ENCODE results near the gene UCP2. TPM values are rescaled to one million over a fixed set of nuclear protein-coding genes. Genes with fewer than 3 reads are reported as not detected.
"Not testable (repeated sequence)": the region's sequence is repeated elsewhere in the genome, so short reads cannot be mapped to it uniquely, and the experiment has no call there.

The UCP2 gene
- total and polyA plus RNA-seq, 7 donors, result 11.8 to 99.5 (median 74.5) TPM

- intact Hi-C loops (cut with DNase I), result no loop called here
- Histone ChIP-seq H3K4me1 (peaks cover 6% of the 10 kb centered on the region), H3K9me3 (no peaks in the 10 kb centered on the region), H3K27me3 (ENCODE audit: insufficient read depth in 3 of 3, low read length in 2 of 3) (no peaks in the 10 kb centered on the region), H3K36me3 (ENCODE audit: insufficient read depth in 1 of 2, low read depth in 1 of 2) (no peaks in the 10 kb centered on the region), H3K4me3 (no peak overlapping the region), H3K27ac (no peak overlapping the region)
- DNase-seq (no peak), ATAC-seq (no peak)
- WGBS, 3 donors, result 95 to 97% (median 97%) methylated on average over 6 of the region's 6 CpGs
- no peak for TF ChIP-seq CTCF (IDR thresholded peaks at IDR 0.05)
Measured at GRCh38 chr11:73989156-73989555, 6.5 kb upstream of the UCP2 start.

- intact Hi-C loops (cut with DNase I), result no loop called here
- 91 to 93% (median 91%) methylated on average over 7 of the region's 7 CpGs for WGBS, 3 donors
- H3K27me3 ChIP-seq (ENCODE audit: insufficient read depth in 3 of 3, low read length in 2 of 3), result no peaks in the 10 kb centered on the region
- no peaks in the 10 kb centered on the region for H3K9me3 ChIP-seq
- peaks cover 11% of the 10 kb centered on the region for H3K4me1 ChIP-seq
- TF ChIP-seq CTCF (IDR thresholded peaks at IDR 0.05), result no peak
- ATAC-seq, result no peak
- no peak overlapping the region for H3K27ac ChIP-seq
- no peaks in the 10 kb centered on the region for H3K36me3 ChIP-seq (ENCODE audit: insufficient read depth in 1 of 2, low read depth in 1 of 2)
- no peak overlapping the region for H3K4me3 ChIP-seq
- peak in 1 of 2 donors; percentile 2 for DNase-seq
Measured at GRCh38 chr11:73988227-73988626, 5.6 kb upstream of the UCP2 start.

GRCh38 chr11:73985661-73986060, 3.0 kb upstream of the UCP2 start:
- H3K36me3 ChIP-seq (ENCODE audit: insufficient read depth in 1 of 2, low read depth in 1 of 2); H3K27me3 ChIP-seq (ENCODE audit: insufficient read depth in 3 of 3, low read length in 2 of 3); intact Hi-C loops (cut with DNase I); H3K4me3 ChIP-seq; ATAC-seq; H3K27ac ChIP-seq; H3K9me3 ChIP-seq: not testable (repeated sequence)
- 93 to 95% (median 94%) methylated on average over 4 of the region's 4 CpGs for WGBS, 3 donors
- H3K4me1 ChIP-seq, result peaks cover 18% of the 10 kb centered on the region
- peak in 1 of 2 donors; percentile 15 for DNase-seq

GRCh38 chr11:73983741-73984538, 1.3 kb upstream of the UCP2 start:
- intact Hi-C loops (cut with DNase I), result loop anchor here (1.0 to 5.0 kb wide), 2 partner anchors 24 to 38 kb away; no protein-coding TSS in a partner anchor
- no peak for TF ChIP-seq CTCF (IDR thresholded peaks at IDR 0.05)
- Histone ChIP-seq H3K27ac (peak overlapping the region; percentile 92), H3K4me1 (peaks cover 25% of the 10 kb centered on the region), H3K9me3 (no peaks in the 10 kb centered on the region), H3K4me3 (peak overlapping the region; percentile 71), H3K27me3 (ENCODE audit: insufficient read depth in 3 of 3, low read length in 2 of 3) (no peaks in the 10 kb centered on the region), H3K36me3 (ENCODE audit: insufficient read depth in 1 of 2, low read depth in 1 of 2) (peaks cover 0 to 22% of the 10 kb centered on the region in 2 donors)
- ATAC-seq, result peak in 3 of 4 donors; percentile 27 to 43 (median 31)
- peak in 1 of 2 donors; percentile 43 for DNase-seq
- 16 to 25% (median 18%) methylated on average over 18 of the region's 18 CpGs for WGBS, 3 donors

GRCh38 chr11:73982990-73983740, 522 bp upstream of the UCP2 start:
- ATAC-seq (peak; percentile 88 to 90 (median 89)), DNase-seq (peak; percentile 94 to 96)
- Histone ChIP-seq H3K9me3 (no peaks in the 10 kb centered on the region), H3K36me3 (ENCODE audit: insufficient read depth in 1 of 2, low read depth in 1 of 2) (peaks cover 0 to 30% of the 10 kb centered on the region in 2 donors), H3K4me1 (peaks cover 25% of the 10 kb centered on the region), H3K27ac (peak overlapping the region; percentile 92), H3K4me3 (peak overlapping the region; percentile 71), H3K27me3 (ENCODE audit: insufficient read depth in 3 of 3, low read length in 2 of 3) (no peaks in the 10 kb centered on the region)
- intact Hi-C loops (cut with DNase I), result loop anchor here (1.0 to 5.0 kb wide), 2 partner anchors 25 to 39 kb away; no protein-coding TSS in a partner anchor
- TF ChIP-seq CTCF (IDR thresholded peaks at IDR 0.05), result no peak
- 0 to 1% (median 0%) methylated on average over 53 to 56 of the region's 56 CpGs for WGBS, 3 donors
